ENCODE data around the gene SLC22A4.

The SLC22A4 gene

GRCh38 chr5:132267931-132268768 is 26.0 kb upstream of the SLC22A4 start:
- Mint-ChIP-seq H3K4me3 (no peak overlapping the region), H3K36me3 (no peaks in the 10 kb centered on the region), H3K27me3 (peaks cover 4% of the 10 kb centered on the region), H3K9me3 (ENCODE audit: low read depth) (no peaks in the 10 kb centered on the region), H3K27ac (no peak overlapping the region), H3K4me1 (ENCODE audit: low read depth) (peaks cover 23% of the 10 kb centered on the region)

GRCh38 chr5:132268769-132269551 is 25.2 kb upstream of the SLC22A4 start:
- no peaks in the 10 kb centered on the region for H3K36me3 Mint-ChIP-seq
- H3K27me3 Mint-ChIP-seq: peaks cover 4% of the 10 kb centered on the region
- no peak overlapping the region for H3K27ac Mint-ChIP-seq
- H3K4me3 Mint-ChIP-seq: no peak overlapping the region
- no peaks in the 10 kb centered on the region for H3K9me3 Mint-ChIP-seq (ENCODE audit: low read depth)
- peaks cover 15% of the 10 kb centered on the region for H3K4me1 Mint-ChIP-seq (ENCODE audit: low read depth)

GRCh38 chr5:132269635-132270334 is 24.4 kb upstream of the SLC22A4 start:
- peaks cover 4% of the 10 kb centered on the region for H3K27me3 Mint-ChIP-seq
- peaks cover 7% of the 10 kb centered on the region for H3K4me1 Mint-ChIP-seq (ENCODE audit: low read depth)
- no peak overlapping the region for H3K27ac Mint-ChIP-seq
- no peak overlapping the region for H3K4me3 Mint-ChIP-seq
- no peaks in the 10 kb centered on the region for H3K36me3 Mint-ChIP-seq
- no peaks in the 10 kb centered on the region for H3K9me3 Mint-ChIP-seq (ENCODE audit: low read depth)

DNA sequence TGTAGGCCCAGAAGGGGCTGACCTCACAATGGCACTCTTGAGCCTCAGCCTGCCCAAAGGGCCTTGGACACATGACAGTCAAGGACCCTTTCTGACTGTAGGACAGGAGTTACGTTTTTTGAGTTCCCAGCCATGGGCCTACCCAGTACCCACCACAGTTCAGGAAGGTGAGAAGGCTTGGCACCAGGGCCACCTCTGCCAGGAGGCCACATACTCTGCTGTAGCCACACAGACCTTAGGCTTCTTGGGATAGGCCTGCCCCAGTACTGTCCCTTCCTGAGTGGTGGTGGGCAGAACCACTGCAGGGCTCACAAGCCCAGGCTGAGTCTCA is 23.9 kb upstream of the SLC22A4 start:
- peaks cover 4% of the 10 kb centered on the region for H3K27me3 Mint-ChIP-seq
- H3K36me3 Mint-ChIP-seq: no peaks in the 10 kb centered on the region
- no peak overlapping the region for H3K4me3 Mint-ChIP-seq
- H3K4me1 Mint-ChIP-seq (ENCODE audit: low read depth): peaks cover 4% of the 10 kb centered on the region
- no peaks in the 10 kb centered on the region for H3K9me3 Mint-ChIP-seq (ENCODE audit: low read depth)
- no peak overlapping the region for H3K27ac Mint-ChIP-seq

GRCh38 chr5:132270706-132271105 is 23.5 kb upstream of the SLC22A4 start:
- H3K27me3 Mint-ChIP-seq: peaks cover 6% of the 10 kb centered on the region
- no peaks in the 10 kb centered on the region for H3K9me3 Mint-ChIP-seq (ENCODE audit: low read depth)
- no peaks in the 10 kb centered on the region for H3K36me3 Mint-ChIP-seq
- no peak overlapping the region for H3K4me3 Mint-ChIP-seq
- no peak overlapping the region for H3K27ac Mint-ChIP-seq
- peaks cover 4% of the 10 kb centered on the region for H3K4me1 Mint-ChIP-seq (ENCODE audit: low read depth)

DNA sequence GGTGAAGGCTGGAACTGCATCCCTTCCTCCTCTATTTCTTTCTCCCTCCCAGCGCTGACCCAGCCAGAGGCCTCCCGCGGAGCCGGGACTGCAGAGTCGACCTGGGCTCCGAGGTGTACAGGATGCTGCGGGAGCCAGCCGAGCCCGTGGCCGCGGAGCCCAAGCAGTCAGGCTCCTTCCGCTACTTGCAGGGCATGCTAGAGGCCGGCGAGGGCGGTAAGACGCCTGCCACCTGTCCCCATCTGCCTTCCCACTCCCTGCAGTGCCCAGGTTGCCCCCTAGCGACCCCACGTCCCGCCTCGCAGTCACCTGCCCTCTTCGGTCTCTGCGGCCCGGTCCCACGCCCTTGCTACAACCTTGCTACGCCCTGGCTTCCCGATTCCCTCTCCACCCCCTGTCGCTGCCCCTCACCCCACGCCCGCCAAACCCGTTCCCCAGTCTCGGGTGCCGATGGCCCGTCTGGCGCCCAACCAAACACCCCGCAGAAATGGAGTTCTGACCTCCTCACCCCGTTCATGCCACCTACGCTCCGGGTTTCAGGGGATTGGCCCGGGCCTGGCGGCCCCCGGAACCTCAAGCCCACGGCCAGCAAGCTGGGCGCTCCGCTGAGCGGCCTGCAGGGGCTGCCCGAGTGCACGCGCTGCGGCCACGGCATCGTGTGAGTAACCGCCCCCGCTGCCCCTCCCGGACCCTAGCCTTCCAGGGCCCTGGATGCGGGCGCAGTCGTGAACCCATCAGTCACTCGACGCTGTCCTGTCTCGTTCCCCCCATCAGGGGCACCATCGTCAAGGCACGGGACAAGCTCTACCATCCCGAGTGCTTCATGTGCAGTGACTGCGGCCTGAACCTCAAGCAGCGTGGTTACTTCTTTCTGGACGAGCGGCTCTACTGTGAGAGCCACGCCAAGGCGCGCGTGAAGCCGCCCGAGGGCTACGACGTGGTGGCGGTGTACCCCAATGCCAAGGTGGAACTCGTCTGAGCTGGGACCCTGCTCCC is 22.6 kb upstream of the SLC22A4 start:
- Mint-ChIP-seq H3K9me3 (ENCODE audit: low read depth) (no peaks in the 10 kb centered on the region), H3K27ac (no peak overlapping the region), H3K27me3 (peaks cover 6% of the 10 kb centered on the region), H3K36me3 (no peaks in the 10 kb centered on the region), H3K4me1 (ENCODE audit: low read depth) (peaks cover 4% of the 10 kb centered on the region), H3K4me3 (peak overlapping the region; percentile 13)

DNA sequence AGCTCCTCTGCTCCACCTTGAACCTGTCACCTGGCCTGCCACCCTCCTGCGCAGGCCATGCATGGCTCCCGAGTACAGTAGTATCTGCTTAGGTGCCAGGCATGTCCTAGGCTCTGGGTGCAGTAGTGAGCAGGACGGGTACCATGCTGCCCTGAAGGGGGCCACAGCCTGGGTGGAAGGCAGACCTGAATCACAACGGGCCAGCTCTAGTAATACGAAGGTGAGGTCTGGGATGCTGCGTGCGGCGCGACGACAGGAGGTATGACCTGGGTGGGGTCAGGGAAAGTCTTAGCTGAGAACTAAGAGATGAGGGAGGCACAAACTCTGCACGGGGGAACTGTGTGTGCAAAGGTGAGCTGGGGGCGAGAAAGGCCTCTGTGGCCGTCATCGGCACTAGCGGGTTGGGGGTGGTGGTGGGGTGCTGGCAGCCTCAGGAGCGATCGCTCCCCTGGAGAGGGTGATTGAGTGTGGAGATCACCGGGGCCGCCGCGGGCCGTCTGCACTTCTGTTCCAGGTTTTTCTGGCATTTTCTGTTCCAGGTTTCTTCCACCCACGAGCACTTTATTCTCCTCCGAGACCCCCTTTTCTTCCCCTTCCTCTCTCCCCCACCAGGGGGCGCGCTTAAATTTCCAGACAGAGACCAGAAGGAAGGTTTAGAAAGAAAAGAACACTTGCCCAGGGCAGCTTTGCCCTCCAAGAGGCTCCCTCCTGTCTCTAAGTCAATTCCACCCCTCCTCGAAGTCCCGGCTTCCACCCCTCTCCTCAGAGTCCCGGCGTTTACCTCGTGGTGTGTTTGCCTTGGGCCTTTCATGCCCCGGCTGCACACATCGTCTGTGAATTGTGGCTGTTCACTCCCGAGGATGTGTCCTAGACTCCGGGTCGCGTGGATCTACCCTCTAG is 21.6 kb upstream of the SLC22A4 start:
- H3K4me1 Mint-ChIP-seq (ENCODE audit: low read depth): peaks cover 4% of the 10 kb centered on the region
- no peak overlapping the region for H3K4me3 Mint-ChIP-seq
- no peak overlapping the region for H3K27ac Mint-ChIP-seq
- no peaks in the 10 kb centered on the region for H3K36me3 Mint-ChIP-seq
- peaks cover 6% of the 10 kb centered on the region for H3K27me3 Mint-ChIP-seq
- no peaks in the 10 kb centered on the region for H3K9me3 Mint-ChIP-seq (ENCODE audit: low read depth)

DNA sequence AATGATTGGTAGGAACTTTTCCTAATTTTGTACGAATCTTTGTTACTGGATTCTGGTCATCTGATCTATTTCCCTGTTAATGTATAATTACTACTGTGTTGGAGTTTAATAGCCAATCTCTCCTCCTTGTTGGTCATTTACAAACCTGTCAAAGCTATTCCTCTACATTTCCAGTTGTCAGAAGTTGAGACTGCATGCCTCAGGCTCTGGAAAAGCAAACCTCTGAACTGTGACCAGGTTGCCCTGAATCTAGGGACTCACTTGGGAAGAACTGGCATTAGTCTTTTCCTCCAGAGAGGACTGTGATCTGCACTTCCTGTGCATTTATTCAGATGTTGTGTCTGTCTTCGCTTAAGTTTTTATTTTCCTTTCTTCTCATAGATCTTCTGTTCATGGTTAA is 20.6 kb upstream of the SLC22A4 start:
- Mint-ChIP-seq H3K27ac (no peak overlapping the region), H3K4me1 (ENCODE audit: low read depth) (peaks cover 4% of the 10 kb centered on the region), H3K9me3 (ENCODE audit: low read depth) (no peaks in the 10 kb centered on the region), H3K36me3 (no peaks in the 10 kb centered on the region), H3K4me3 (no peak overlapping the region), H3K27me3 (peaks cover 6% of the 10 kb centered on the region)

DNA sequence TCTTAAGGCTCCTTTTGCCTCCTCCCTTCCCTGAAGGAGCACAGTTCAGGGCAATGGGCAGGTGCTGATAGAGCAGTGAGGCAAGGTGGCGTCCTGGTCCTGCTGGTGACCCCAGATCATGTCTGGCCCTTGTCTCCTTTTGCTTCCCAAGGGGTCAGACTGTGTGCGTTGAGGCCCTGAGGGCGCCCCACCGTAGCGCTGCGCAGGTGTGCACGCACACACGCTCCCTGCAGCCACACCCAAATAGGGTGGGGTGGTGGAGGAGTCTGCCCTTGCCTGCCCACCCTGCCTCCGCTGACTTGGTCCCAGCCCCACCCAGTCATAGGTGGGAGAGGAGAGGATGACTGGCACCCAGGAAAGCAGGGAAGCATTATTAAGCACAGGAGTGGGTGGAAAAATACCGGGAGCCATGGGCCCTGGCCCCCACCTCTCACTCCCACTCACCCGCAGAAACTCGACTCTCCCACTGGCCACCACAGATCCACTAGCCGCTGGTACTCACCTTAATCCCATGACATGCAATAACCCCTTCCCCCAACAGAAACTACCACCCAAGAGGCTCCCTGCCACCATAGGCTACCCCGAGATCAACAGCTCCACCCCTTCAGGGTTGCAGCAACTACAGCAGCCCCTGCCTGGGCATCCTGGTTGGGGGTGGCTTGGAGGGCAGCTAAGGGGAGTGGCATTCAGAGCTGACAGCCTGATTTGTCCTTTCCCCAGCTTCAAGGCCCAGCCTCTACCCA is 20.0 kb upstream of the SLC22A4 start:
- Mint-ChIP-seq H3K27ac (no peak overlapping the region), H3K36me3 (no peaks in the 10 kb centered on the region), H3K4me1 (ENCODE audit: low read depth) (peaks cover 4% of the 10 kb centered on the region), H3K4me3 (no peak overlapping the region), H3K27me3 (peaks cover 6% of the 10 kb centered on the region), H3K9me3 (ENCODE audit: low read depth) (no peaks in the 10 kb centered on the region)

DNA sequence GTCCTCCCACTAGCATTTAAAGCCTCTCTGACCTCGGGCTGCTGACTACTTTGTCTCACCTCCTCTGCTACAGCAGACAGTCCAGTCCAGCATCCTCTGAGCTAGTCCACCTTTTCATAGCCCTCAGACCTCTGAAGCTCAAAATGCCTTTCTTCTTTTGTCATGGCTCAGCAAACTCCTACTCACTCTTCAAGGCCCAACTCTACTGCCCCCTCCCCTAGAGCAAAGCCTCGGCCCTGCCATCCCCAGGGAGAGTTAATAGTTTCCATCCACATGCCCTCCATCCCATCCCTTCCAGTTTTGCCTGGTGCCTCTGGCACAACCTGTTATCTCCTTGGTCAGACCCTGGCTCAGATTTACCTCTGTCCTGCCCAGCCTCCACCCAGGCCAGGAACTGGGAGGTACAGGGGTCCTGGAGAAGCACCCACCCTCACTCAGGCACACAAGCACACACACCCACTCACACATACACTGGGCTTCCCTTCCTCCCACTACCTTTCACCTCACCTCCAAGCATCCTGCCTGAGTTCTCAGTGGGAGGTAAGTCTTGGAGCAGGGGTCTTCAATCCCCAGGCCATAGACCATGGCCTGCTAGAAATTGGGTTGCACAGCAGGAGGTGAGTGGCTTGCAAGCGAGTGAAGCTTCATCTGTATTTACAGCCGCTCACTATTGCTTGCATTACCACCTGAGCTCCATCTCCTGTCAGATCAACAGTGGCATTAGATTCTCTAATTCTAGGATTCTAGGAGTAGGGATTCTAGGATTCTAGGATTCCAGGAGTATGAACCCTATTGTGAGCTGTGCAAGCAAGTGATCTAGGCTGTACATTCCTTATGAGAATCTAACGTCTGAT is 18.6 kb upstream of the SLC22A4 start:
- H3K4me1 Mint-ChIP-seq (ENCODE audit: low read depth): peaks cover 4% of the 10 kb centered on the region
- no peak overlapping the region for H3K4me3 Mint-ChIP-seq
- H3K27me3 Mint-ChIP-seq: peaks cover 6% of the 10 kb centered on the region
- H3K36me3 Mint-ChIP-seq: no peaks in the 10 kb centered on the region
- H3K9me3 Mint-ChIP-seq (ENCODE audit: low read depth): no peaks in the 10 kb centered on the region
- no peak overlapping the region for H3K27ac Mint-ChIP-seq

- no peaks in the 10 kb centered on the region for H3K9me3 Mint-ChIP-seq (ENCODE audit: low read depth)
- peaks cover 6% of the 10 kb centered on the region for H3K27me3 Mint-ChIP-seq
- no peaks in the 10 kb centered on the region for H3K36me3 Mint-ChIP-seq
- H3K4me3 Mint-ChIP-seq: no peak overlapping the region
- H3K27ac Mint-ChIP-seq: no peak overlapping the region
- peaks cover 4% of the 10 kb centered on the region for H3K4me1 Mint-ChIP-seq (ENCODE audit: low read depth)
These were observed 16.9 kb upstream of the SLC22A4 start for GRCh38 chr5:132277256-132277655.
